GM19455 (cell line): ENCODE data around the gene DPF3.

Experiments
- ATAC-seq: cut with Tn5 transposase; IDR thresholded peaks from one replicate; pipeline ENCODE4 v1.9.1; 2021; ENCODE audit not compliant: unreplicated experiment

DPF3 gene

DNA sequence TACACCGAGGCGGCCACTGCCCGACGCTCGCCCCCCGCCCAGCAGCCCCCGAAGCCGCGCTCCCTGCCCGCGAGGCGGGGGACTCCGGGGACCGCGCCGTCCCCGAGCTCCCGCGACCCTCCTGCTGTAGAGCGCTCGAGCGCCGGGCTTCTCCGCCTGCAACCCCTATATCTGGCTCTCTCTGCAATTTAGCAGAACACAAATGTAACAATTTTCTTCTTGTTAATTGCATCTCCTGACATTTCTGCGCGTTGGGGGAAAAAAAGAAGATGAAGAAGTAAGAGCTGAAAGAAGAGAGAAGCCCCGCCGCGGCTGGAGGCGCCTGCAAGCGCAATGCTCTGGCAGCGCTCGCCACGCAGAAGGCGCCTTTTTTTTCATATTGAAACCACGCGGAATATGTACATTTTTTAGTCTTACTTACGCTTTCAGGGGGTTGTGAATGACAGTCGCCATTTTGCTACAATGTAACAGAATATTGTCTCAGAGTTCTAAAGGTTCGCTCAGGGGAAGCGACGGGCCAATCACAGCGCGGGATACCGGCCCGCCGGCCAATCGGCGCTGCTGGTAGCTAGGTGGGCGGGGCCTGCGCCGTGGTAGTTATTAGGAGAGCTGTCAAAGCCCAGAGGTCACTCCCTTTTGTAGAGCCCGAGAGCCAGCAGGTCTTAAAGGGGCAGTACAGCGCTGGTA is at the start of gene DPF3:
DPF3 (minus strand) TSS at position 466 of the 687 bp plus-strand sequence; CDS start at position 453, 13 bp downstream.
- ATAC-seq, result peak; percentile 98

DNA sequence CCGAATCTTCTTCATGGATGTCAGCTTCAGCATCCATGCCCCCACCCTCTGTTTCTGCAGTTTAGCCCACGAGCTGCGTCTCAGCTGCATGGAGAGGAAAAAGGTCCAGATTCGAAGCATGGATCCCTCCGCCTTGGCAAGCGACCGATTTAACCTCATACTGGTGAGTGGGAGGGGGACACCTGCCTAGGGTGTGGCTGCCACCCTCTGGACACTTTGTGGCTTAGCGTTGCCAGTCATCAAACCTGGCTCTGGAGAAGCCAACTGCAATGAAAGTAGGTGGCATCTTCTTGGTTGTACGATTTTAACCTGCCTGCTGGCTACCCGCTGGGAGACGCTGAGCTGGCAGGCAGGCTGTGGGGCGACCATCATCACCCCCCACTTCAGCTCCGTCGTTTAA is 49.0 kb upstream of the DPF3 start:
- ATAC-seq, result no peak

DNA sequence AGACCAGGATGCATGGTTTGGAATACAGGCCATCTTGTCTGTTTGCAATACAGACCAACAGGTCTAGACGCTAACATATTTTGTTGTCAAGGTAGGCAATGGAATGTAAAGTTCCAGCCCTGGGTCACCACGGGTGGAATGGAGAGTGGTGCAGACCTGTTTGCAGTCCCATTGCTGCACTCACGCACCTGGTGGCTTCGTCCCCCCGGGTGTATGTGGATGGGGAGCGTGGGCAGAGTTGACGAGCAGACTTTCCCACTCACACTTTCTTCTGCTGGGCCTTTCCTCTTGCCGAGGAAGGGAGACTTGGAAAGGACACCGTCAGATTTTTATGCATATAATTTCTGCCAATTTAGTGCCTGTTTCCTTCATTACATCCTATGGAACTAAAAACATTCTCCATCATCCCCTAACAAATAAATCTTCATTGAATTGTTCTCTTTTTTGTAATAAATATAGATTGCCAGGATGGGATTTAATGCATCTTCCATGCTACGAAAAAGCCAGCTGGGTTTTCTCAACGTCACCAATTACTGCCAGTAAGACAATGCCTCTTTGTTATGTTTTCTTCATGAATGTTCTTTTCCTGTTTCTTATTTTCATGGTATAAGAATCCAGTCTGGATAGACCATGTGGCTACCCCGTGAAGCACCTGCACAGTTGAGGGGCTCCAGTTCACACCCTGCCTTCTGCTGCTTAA is 47.5 kb upstream of the DPF3 start:
- no peak for ATAC-seq

DNA sequence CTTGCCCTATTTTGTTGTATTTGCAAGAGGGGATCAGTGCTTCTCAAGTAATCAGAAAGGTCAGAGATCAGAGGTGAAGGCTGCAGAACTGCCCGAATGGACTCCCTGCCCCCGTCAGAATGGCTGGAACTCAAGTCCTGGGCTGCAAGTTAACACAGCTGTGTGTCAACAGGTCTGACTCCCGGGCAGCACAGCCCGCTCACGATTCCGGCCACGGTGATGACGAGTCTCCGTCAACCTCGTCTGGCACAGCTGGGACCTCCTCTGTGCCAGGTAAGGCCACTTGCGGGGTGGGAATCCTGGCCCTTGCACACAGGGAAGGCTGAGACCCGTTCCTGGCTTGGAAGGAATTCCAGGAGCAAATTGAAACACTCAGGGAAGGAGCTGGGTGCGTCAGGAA is 45.7 kb upstream of the DPF3 start:
- ATAC-seq, result no peak

DNA sequence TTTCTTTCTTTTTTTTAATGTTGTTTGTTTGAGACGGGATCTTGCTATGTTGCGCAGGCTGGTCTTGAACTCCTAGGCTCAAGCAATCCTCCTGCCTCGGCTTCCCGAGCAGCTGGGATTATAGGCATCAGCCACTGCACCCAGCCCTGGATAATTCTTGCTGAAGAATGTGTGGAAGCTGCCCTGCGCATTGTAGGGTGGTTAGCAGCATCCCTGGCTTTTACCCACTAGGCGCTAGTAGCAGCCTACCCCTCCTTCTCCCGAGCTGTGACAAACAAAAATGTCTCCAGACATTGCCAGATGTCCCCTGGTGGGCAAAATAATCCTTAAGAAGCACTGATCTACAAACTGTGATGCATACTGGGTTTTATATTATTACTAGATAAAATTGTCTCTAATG is 39.0 kb upstream of the DPF3 start:
- no peak for ATAC-seq

DNA sequence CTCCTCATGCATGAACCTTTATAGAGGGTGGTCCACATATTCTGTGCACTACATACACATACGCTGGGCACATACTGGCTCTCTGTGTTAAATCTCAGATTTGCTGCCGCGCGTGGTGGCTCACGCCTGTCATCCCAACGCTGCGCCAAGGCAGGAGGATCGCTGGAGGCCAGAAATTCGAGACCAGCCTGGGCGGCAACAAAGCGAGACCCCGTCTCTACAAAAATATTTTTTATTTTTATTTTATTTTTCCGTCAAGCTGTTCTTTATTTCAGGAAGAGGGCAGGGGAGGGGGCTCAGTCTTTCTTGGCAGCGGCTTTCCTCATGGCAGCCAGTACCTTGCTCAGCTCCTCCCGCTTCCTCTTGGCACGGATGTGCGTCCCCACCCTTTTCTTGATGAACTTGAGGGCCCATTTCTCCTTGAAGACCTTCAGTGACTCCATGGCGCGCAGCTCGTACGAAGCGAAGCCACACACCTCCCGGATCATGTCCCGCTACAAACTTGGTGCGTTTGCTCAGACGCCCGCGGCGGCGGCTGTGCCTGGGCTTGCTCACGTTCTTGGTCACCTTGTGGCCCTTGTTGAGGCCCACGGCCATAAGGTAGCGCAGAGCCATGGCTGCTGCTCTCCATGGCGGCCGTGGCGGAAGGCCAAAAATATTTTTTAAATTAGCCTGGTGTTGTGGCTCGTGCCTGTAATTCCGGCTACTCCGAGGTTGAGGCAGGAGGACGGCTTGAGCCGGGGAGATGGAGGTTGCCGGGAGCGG is 35.6 kb upstream of the DPF3 start:
- ATAC-seq, result no peak

DNA sequence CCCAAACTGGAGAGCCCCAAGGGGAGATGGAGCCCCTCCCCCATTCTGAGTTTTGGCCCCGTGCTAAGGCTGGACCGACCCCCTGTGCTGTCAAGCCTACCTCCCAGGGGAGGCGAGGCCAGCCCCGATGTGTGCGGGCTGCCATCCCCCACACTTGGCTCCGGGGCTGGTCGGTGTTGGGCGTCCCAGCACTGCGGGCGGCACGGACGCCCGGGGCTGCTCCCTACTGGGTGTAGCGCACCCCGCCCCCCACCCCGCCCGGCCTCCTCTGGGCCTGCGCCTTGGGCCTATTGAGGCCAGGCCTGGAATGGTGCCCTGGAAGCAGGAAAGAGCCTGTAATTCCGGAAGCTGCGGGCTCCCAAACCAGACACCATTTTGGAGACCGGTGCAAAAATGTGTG is 35.0 kb upstream of the DPF3 start:
- ATAC-seq, result no peak

DNA sequence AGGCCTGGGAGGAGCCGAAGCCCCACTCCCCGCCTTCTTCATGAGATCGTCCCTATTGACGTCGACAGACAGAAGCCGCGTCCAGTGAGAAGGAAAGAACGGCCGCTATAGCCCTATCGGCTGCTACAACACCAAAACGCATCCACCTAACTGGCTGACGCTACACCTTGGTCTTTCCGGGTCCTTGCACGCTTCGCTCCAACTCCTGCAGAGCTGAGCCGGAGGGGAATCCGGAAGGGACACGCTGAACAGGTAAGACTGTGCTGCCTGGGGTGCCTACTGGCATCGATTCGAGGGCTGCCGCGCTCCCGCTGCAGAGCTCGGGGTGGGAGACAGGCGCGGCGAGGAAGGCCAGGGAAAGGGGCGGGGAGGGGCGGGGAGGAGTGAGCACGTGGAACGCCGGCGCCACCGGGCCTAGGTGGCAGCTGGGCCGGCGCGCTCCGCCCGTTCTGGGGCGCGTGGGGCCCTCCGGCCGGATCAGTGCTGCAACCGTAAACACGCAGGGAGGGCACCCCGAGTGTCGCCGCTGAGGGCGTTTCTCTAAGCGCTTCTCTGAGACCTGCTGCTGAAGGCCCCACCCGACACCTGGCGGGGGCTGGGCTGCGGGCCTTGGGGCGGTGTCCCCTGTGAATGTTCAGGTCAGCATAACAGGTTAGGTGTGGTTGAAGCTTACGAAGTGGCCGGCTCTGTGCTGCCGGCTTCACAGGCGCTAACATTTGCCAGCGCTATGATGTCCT is 32.6 kb upstream of the DPF3 start, which contains the start of gene DCAF4:
DCAF4 (plus strand) TSS at position 173 of the 737 bp plus-strand sequence. CDS start 11,515 bp downstream, outside the sequence.
- ATAC-seq, result peak; percentile 95

DNA sequence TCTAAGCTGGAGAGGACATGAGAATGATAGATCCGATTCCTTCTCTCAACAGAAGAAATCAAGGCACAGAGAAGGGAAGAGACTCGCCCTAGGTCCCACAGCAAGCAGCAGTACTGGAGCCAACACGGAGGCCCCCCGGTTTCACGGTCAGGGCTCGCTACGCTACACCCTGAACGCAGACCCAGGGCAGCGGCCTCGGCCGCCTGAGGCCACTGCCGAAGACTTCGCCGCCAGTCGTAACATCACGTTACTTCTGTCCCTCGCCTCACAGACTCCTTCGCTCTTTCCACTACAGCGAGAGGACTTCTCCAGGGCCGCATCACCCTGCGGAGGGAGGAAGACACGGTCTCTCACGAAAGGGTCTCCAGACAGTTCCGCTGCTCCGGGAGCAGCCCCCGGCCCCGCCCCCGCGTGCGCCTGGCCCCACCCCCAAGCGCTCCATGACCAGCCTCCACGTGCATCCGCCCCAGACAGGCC is 32.0 kb upstream of the DPF3 start:
- ATAC-seq, result peak; percentile 11

DNA sequence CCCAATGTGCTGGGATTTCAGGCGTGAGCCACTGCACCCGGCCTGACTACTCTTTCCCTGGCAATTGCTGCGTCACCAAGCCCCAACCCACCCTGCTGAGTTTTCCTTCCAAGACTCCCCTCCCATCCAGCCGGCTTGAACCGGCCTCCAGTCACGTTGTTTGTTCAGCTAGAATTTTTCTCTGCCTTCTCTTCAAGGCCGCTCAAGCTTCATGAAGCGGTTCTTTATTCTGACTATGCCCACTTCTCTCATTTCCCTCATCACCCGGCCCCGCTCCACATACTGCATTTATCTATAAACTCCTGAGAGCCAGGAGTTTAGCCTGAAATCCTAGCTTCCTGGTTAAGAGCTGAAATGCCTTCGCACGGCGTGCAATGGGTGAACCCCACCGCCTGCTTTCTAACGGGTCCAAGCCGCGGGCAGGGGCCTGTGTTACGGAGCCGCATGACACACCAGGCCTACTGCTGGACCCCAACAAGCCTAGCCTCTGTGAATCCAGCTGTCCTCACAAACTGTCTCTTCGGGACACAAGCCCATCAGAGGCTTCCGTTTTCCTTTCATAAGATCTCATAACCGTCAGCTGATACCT is 31.4 kb upstream of the DPF3 start:
- no peak for ATAC-seq

DNA sequence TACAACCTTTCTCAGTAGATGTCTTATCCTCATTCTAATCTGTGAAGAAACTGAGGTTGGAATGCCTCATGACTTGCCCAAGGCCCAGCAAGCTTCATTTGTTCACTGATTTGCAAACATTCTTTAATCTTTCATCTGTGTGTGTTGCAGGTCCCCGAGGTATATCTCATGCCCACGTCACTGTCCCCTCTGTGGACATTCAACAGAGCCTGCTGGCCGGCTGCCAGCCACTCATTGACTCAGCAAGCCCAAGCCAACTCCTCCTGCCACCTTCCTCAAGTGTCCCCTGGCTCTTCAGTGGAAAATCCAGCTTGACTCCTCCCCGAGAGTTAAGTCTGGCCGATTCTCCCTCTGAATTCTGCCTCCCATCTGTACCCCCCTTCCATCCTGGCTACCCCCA is 30.4 kb upstream of the DPF3 start:
- no peak for ATAC-seq

DNA sequence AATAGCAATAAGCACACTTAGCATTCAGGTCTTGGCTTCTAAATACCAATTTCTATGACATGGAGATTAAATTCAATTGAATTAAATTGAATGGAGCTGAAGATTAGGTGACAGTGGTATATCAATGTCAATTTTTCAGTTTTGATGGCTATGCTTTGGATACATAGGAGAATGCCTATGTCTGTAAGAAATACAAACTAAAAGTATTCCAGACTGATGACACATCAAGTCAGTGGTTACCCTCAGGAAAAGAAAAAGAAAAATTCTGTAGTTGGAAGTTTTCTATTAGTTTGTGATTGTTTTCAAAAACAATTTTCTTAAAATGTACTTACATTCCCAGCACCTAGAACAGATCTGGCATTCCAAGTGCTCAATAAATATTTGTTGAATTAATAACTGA is 27.5 kb upstream of the DPF3 start:
- no peak for ATAC-seq

DNA sequence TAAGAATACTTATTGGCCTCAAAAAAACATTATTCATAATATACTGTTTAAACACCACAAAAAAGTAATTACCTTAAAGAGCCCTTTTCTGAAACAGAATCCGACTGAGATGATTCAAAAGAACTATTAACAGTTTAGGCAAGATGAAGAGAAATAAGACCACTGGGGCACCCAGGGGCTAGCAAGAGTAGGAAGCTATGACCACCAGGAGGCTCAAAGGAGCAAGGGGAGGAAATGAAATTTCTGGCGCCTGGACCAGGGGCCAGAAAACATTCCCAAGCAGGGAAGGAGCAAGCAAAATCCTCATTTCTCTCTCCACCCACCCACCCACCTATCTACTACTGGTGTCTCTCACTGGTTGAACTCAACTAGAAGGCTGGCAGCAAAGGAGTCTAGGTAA is 26.1 kb upstream of the DPF3 start:
- no peak for ATAC-seq

DNA sequence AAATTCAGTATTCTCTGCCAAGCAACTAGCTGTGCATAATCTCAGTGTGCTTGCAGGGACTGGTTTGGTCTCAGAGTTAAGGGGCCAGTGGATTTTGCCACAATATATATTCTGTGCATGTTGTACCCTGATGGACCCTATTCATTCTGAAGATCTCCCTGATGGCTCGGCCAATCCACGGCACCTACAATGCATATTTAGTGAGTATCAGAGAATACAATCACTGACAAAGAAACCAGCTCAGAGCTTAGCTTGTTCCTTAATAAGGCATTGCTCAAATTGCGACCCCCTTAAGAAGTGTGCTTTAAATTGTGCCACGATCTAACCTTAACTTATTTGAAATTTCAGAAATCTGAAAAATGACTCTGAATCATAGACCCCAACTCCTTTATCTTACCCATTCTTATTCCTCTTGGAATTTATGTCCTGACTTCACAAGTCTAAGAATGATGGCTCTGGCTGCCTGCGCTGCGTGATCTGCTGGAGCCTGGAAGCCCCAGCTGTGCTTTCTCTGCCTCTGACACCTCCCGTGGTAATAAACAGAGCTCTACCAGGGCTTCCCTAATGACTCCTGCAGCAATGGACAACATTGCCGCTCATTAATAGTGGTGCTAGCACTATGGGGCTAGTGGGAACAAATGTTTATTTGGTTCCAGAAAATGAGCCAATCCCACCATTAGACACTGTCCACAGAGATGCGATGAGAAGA is 23.3 kb upstream of the DPF3 start:
- no peak for ATAC-seq

DNA sequence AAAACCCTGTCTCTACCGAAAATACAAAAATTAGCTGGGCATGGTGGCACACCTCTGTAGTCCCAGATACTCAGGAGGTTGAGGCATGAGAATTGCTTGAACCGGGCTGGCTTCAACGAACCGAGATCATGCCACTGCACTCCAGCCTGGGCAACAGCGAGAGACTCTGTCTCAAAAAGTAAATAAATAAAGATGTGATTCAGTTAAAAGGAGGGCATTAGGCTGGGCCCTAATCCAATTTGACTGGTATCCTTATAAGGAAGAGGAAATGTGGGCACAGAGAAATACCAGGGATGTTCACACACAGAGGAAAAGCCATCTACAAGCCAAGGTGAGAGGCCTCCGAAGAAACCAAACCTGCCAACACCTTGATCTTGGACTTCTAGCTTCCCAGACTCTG is 22.3 kb upstream of the DPF3 start:
- no peak for ATAC-seq

DNA sequence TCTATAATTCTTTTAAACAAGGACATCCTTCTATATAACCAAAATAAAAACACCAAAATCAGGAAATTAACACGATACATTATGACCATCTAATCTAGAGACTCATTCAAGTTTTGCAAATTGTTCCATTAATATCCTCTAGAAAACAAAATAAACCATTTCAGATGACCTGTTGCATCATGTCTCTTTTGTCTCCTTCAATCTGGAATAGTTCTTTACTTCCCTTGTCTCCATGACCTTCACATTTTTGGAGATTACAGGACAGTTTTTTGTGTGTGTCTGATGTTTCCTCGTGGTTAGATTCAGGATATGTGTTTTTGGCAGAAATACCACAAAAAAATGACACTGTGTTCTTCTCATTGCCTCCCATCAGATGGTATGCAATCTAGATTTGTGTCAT is 19.9 kb upstream of the DPF3 start:
- ATAC-seq, result no peak

DNA sequence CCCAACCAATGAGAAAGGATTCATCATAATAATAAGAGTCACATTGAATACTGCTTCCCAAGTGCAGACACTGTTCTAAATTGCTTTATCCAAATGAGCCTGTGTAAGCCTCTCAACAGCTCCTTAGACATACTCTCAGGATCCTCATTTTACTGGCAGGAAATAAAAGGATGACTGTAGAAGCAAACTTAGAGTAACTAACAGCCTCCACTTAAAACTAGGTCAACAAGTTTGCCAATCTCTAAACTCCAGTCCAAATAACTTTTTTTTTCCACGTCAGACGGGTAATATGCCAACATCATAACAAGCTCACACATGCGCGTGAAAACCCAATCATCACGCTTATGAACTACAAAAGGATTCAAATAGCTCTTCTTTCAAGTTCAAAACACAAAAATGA is 15.3 kb upstream of the DPF3 start:
- ATAC-seq, result no peak

DNA sequence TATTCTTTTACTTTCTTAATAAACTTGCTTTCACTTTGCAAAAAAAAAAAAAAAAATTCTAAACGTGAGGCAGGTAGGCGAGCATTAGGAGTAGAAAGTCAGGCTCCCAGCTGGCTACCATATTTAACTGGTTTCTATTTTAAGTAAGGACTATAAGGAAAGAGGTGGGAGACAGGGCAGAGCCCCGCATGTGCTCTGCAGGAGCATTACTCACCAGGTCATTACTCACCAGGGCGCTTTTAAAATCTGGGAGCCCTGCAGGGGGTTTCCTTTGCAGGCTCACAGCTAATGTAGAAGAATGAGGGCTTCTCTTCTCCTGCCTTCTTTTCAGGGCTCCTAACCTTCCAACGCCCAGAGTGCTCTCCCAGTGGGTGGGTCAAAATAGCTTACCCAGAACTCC is 14.0 kb upstream of the DPF3 start:
- ATAC-seq, result no peak

DNA sequence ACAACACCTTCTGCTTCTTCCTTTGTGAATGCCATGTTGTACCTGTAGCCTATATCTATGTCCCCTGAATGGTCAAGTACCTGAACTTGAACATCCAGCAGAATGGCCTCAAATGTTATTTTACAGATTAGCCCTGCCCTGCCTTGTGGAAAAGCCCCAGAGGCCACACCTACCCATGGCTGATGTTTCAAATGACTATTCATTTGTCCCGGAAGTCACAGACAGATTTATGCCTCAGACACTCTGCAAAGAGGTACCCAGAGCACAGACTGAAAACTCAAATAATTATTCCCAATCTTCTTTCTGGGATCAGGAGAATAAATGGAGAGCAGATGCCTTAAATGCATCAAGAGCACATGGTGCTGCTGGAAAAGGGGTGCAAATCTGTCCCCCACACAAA is 13.0 kb upstream of the DPF3 start:
- ATAC-seq, result no peak

DNA sequence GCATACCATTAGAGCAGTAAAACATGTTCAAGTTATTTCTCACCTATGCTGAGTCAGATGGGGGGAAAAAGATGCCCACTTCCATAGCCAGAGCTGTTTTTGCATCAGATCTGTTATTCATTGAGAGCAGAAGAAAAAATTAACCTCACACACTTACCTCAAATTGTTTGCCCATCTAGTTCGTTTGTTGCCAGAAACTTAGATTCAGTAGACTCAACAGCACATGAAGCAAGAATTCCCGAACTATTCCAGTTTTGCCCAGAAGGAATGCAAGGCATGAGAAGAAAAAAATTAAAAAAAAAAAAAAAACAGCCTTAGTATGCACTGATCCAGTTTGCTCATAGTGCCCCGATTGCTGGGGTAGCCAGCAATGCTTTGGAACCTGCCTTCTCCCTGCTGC is 12.4 kb upstream of the DPF3 start:
- ATAC-seq, result no peak
